ENCODE measurements around the gene AKAP13.

Gene AKAP13

GRCh38 chr15:85616549-85617110, 236.2 kb downstream of the AKAP13 start:
- ChIA-PET CTCF (interaction anchor here (0.6 to 0.9 kb wide), 3 partner anchors 13 to 210 kb away, joined by 3 to 4 read pairs (median 3); no protein-coding TSS in a partner anchor), POLR2A (no interaction called here)
- TF ChIP-seq PKNOX1 (IDR thresholded peaks at IDR 0.05) (no peak), CTBP1 (IDR thresholded peaks at IDR 0.05; ENCODE audit: borderline replicate concordance) (no peak), FOXK2 (IDR thresholded peaks at IDR 0.05) (no peak), TARDBP (IDR thresholded peaks at IDR 0.05) (no peak), ELF4 (IDR thresholded peaks at IDR 0.05) (no peak), LEF1 (IDR thresholded peaks at IDR 0.05; ENCODE audit: borderline replicate concordance) (no peak), ZNF384 (IDR thresholded peaks at IDR 0.05) (no peak), NFRKB (IDR thresholded peaks at IDR 0.05) (no peak), BHLHE40 (IDR thresholded peaks at IDR 0.05; ENCODE audit: borderline replicate concordance) (no peak), ARNT (IDR thresholded peaks at IDR 0.05) (no peak)
- DNase-seq (ENCODE audit: extremely low spot score), result no peak

- TF ChIP-seq LEF1 (IDR thresholded peaks at IDR 0.05; ENCODE audit: borderline replicate concordance) (no peak), BHLHE40 (IDR thresholded peaks at IDR 0.05; ENCODE audit: borderline replicate concordance) (no peak), ZNF384 (IDR thresholded peaks at IDR 0.05) (no peak), PKNOX1 (IDR thresholded peaks at IDR 0.05) (no peak), FOXA1 (IDR thresholded peaks at IDR 0.05) (no peak), NFRKB (IDR thresholded peaks at IDR 0.05) (no peak), TARDBP (IDR thresholded peaks at IDR 0.05) (no peak), FOXK2 (IDR thresholded peaks at IDR 0.05) (no peak)
- ChIA-PET CTCF (interaction anchor here (0.7 kb wide), 2 partner anchors 14 to 37 kb away, joined by 3 read pairs; no protein-coding TSS in a partner anchor), POLR2A (no interaction called here)
- no peak for DNase-seq (ENCODE audit: extremely low spot score)
These were observed 237.8 kb downstream of the AKAP13 start for GRCh38 chr15:85618228-85618505.

- TF ChIP-seq FOXA1 (IDR thresholded peaks at IDR 0.05) (no peak), LEF1 (IDR thresholded peaks at IDR 0.05; ENCODE audit: borderline replicate concordance) (no peak), PKNOX1 (IDR thresholded peaks at IDR 0.05) (no peak), HDGF (IDR thresholded peaks at IDR 0.05; ENCODE audit: borderline replicate concordance) (no peak), TARDBP (IDR thresholded peaks at IDR 0.05) (no peak), ELF4 (IDR thresholded peaks at IDR 0.05) (no peak), SUZ12 (IDR thresholded peaks at IDR 0.05) (no peak), CTBP1 (IDR thresholded peaks at IDR 0.05; ENCODE audit: borderline replicate concordance) (no peak), ZNF384 (IDR thresholded peaks at IDR 0.05) (no peak), NFRKB (IDR thresholded peaks at IDR 0.05) (no peak), L3MBTL2 (conservative IDR thresholded peaks at IDR 0.05) (no peak), ARNT (IDR thresholded peaks at IDR 0.05) (no peak)
- ChIA-PET POLR2A (no interaction called here), CTCF (interaction anchor here (0.9 kb wide), 1 partner anchor 14 kb away, joined by 3 read pairs; no protein-coding TSS in a partner anchor)
- no peak for DNase-seq (ENCODE audit: extremely low spot score)
These were observed 238.6 kb downstream of the AKAP13 start for GRCh38 chr15:85618956-85619491.

- ChIA-PET CTCF (no interaction called here), POLR2A (interaction anchor here (0.6 kb wide), 1 partner anchor 92 kb away, joined by 3 read pairs; no protein-coding TSS in a partner anchor)
- no peak for DNase-seq (ENCODE audit: extremely low spot score)
- TF ChIP-seq CTBP1 (IDR thresholded peaks at IDR 0.05; ENCODE audit: borderline replicate concordance), result no peak
- TF ChIP-seq FOXK2 (IDR thresholded peaks at IDR 0.05), result no peak
- TF ChIP-seq TARDBP (IDR thresholded peaks at IDR 0.05), result no peak
- TF ChIP-seq FOXA1 (IDR thresholded peaks at IDR 0.05), result no peak
- TF ChIP-seq ARNT (IDR thresholded peaks at IDR 0.05), result no peak
These were observed 239.7 kb downstream of the AKAP13 start for GRCh38 chr15:85619992-85620689.

- POLR2A ChIA-PET, result interaction anchor here (0.6 kb wide), 1 partner anchor 92 kb away, joined by 3 read pairs; no protein-coding TSS in a partner anchor
- CTCF ChIA-PET, result no interaction called here
- DNase-seq (ENCODE audit: extremely low spot score), result no peak
- TF ChIP-seq LEF1 (IDR thresholded peaks at IDR 0.05; ENCODE audit: borderline replicate concordance) (no peak), ELF4 (IDR thresholded peaks at IDR 0.05) (no peak), NFRKB (IDR thresholded peaks at IDR 0.05) (no peak), TARDBP (IDR thresholded peaks at IDR 0.05) (no peak)
These were observed 240.3 kb downstream of the AKAP13 start for GRCh38 chr15:85620690-85621049.

- ChIA-PET CTCF (no interaction called here), POLR2A (no interaction called here)
These were observed 240.7 kb downstream of the AKAP13 start for GRCh38 chr15:85621094-85621493.

More at GRCh38 chr15:85621094-85621493, 240.7 kb downstream of the AKAP13 start:
- TF ChIP-seq FOXM1 (IDR thresholded peaks at IDR 0.05; ENCODE audit: borderline replicate concordance) (no peak), SP1 (IDR thresholded peaks at IDR 0.05) (no peak), ARNT (IDR thresholded peaks at IDR 0.05) (no peak), CTBP1 (IDR thresholded peaks at IDR 0.05; ENCODE audit: borderline replicate concordance) (no peak), BHLHE40 (IDR thresholded peaks at IDR 0.05; ENCODE audit: borderline replicate concordance) (no peak), NFRKB (IDR thresholded peaks at IDR 0.05) (no peak), LEF1 (IDR thresholded peaks at IDR 0.05; ENCODE audit: borderline replicate concordance) (no peak), SUZ12 (IDR thresholded peaks at IDR 0.05) (no peak), L3MBTL2 (conservative IDR thresholded peaks at IDR 0.05) (no peak), ELF4 (IDR thresholded peaks at IDR 0.05) (no peak), HDGF (IDR thresholded peaks at IDR 0.05; ENCODE audit: borderline replicate concordance) (no peak), PKNOX1 (IDR thresholded peaks at IDR 0.05) (no peak), FOXK2 (IDR thresholded peaks at IDR 0.05) (no peak)
- DNase-seq (ENCODE audit: extremely low spot score), result no peak

Measured in HEK293T (cell line).